ENCODE measurements around the gene SNN.

DNA sequence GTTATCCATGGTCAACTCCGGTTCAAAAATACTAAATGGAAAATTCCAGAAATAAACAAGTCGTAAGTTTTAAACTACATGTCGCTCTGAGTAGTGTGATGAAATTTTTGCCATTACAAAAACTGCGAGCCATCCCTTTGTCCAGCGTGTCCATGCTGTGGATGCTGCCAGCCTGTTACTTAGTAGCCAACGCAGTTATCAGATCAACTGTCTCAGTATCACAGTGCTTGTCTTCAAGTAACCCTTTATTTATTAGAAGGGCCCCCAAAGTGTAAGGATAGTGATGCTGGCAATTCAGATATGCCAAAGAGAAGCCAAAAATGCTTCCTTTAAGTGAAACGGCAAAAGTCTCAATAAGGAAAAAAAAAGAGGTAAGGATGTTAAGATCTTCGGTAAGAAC is 23.9 kb downstream of the SNN start:
- TF ChIP-seq POLR2A (IDR thresholded peaks at IDR 0.05) = no peak
- TF ChIP-seq, protein P1, sequence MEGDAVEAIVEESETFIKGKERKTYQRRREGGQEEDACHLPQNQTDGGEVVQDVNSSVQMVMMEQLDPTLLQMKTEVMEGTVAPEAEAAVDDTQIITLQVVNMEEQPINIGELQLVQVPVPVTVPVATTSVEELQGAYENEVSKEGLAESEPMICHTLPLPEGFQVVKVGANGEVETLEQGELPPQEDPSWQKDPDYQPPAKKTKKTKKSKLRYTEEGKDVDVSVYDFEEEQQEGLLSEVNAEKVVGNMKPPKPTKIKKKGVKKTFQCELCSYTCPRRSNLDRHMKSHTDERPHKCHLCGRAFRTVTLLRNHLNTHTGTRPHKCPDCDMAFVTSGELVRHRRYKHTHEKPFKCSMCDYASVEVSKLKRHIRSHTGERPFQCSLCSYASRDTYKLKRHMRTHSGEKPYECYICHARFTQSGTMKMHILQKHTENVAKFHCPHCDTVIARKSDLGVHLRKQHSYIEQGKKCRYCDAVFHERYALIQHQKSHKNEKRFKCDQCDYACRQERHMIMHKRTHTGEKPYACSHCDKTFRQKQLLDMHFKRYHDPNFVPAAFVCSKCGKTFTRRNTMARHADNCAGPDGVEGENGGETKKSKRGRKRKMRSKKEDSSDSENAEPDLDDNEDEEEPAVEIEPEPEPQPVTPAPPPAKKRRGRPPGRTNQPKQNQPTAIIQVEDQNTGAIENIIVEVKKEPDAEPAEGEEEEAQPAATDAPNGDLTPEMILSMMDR (IDR thresholded peaks at IDR 0.05) = no peak

All from uterus (tissue), 2 donors.